GM12801 (cell line): ENCODE results near the gene PRKCA.

Source experiments
- TF ChIP-seq, protein P1 (sequence below): IDR thresholded peaks from one replicate; pipeline ENCODE4 v1.5.1; 2011; ENCODE audit warnings: control low read depth; ENCODE audit not compliant: insufficient read length; ENCODE audit errors: extremely low read depth

Gene PRKCA

DNA sequence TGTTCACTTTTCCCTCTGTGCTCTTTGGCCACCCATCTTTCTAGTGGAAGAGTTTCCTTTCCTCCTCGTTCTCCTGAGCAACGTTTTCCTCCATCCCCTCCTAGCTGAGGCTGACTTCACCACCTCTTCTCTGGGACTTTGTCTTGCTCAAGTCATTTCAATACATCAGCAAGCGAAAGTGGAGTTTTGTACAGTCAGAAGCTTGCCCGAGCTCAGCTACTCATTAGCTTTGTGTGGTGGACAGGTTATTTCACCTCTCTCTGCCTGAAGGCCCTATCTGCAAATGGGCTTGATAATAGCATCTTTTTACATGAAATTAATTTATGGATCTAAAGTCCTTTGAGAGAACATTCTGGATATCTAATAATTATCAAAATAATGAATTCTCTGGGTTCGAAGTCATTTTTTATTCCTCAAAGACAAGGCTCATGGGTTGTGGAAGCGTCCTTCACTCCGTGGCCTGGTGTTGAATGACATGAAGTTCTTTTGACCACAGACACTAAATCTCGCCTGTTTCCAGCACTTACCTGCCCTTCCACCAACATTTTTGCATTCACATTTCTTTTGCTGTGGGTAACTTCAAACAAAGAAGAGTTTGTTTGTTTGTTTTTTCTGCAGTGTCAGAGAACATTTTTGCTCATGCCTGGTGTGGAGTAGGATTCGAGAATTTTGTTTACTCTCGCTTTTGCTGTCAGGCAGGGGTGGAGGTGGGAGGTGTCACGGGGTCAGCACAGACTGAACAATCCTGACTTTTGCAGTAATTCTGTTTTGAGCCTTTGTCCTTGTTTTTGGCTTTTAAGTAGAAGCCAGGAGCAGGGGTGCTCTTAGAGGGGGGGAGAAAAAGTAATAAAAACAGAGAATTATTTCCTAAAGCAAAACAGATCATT lies 377.5 kb downstream of the PRKCA start:
- TF ChIP-seq, protein P1, sequence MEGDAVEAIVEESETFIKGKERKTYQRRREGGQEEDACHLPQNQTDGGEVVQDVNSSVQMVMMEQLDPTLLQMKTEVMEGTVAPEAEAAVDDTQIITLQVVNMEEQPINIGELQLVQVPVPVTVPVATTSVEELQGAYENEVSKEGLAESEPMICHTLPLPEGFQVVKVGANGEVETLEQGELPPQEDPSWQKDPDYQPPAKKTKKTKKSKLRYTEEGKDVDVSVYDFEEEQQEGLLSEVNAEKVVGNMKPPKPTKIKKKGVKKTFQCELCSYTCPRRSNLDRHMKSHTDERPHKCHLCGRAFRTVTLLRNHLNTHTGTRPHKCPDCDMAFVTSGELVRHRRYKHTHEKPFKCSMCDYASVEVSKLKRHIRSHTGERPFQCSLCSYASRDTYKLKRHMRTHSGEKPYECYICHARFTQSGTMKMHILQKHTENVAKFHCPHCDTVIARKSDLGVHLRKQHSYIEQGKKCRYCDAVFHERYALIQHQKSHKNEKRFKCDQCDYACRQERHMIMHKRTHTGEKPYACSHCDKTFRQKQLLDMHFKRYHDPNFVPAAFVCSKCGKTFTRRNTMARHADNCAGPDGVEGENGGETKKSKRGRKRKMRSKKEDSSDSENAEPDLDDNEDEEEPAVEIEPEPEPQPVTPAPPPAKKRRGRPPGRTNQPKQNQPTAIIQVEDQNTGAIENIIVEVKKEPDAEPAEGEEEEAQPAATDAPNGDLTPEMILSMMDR = no peak

DNA sequence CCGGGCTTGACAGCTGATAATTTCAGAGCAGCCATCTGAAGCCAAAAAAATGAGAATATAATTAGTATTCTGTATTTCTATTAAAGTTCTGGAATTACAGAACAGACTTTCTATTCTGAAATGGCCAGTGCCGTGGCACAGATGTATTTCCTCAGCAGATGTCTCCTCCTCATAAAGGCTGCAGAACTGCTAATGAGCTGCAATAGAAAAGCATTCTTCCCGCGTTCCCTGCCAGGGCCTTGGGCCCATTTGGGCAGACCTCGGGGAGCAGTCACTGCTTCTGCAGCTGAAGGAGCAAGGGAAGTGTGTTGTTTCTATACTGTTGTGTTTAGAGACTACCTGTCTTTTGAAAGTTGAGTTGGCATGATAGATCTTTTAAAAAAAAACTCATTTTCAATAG lies 379.9 kb downstream of the PRKCA start:
- TF ChIP-seq, protein P1 = no peak

DNA sequence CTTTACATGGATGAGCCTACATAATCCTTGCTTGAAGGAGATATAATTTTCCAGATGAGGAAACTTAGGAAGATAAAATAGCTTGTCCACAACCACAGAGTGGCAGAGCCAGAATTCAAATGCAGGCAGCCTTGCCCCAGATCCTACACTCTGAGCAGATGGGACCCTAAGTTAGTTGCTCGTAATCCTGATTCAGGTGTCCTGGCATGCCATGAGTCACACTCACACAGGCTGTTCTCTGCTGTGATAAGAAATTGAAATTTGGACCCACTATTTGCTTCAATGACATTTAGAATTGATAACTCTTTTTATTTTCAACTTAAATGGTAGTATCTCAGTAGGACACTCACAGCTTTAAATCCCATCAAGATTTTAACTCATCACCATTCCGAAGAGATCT lies 381.8 kb downstream of the PRKCA start:
- TF ChIP-seq, protein P1 = no peak

DNA sequence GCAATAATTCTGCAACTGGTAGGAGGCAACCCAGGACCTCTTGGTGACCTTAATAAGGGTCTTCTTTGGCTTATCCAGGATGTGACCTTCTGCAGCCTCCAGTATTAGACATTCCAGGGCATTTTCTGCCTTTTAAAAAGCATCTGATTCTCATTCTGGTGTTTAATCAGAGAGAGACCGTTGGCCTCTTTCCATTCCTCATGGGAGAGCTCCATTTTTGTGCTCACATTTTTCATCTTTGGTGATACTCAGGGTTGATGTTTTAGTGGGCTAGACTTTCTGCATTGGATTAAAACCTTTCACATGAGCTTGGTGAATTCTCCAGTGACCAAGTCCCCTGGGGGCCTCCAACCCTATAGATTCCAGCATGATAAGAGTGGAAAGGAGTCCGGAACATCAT lies 382.3 kb downstream of the PRKCA start:
- TF ChIP-seq, protein P1 = no peak

DNA sequence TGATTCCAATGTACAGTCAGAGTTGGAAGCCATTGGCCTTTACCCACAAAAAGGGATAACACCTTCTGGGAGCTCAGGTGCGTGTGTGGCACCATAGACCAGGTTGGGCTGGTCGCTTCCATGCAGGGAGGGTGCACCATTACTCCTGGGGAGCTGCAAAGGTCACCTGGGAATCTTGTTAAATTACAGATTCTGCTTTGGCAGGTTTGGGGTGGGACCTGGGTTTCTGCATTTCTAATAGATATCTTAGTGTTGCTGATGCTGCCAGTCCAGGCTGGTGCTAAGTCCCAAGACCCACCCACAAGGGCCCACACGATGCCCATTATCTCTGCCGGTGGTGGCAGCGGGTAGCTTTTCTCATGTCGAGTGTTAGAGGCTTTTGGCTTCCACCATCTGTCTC lies 384.2 kb downstream of the PRKCA start:
- TF ChIP-seq, protein P1 = no peak

DNA sequence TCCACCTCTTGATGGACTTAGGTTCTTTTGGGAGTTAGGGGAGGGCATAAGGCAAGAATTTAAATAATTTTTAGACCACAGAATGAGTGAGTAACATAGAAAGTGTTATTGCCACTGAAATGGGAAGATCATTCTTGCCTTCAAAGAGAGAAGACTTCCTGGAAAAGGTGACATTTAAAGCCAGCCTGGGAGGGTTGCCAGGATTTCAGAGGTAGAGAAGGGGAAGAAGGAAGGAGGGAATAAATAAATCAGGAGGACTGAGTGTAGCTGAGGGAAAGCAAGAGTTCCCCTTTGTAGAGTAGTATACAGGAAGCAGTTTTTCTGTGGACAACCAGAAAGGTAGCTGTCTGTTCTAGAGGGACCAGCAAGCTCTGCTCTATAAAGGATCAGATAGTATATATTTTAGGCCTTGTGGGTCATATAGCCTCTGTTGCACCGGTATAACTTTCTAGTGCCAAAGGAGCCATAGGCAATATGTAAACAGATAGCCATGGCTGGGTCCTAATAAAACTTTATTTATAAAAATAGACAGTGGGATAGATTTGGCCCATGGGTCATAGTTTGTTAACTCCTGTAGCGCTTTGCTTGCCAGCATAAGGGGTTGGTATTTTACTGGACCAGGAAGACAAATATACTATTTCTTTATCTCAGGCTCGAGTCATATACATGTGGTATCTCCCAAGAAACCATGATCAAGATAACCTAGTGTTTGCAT lies 385.3 kb downstream of the PRKCA start:
- TF ChIP-seq, protein P1 = no peak

DNA sequence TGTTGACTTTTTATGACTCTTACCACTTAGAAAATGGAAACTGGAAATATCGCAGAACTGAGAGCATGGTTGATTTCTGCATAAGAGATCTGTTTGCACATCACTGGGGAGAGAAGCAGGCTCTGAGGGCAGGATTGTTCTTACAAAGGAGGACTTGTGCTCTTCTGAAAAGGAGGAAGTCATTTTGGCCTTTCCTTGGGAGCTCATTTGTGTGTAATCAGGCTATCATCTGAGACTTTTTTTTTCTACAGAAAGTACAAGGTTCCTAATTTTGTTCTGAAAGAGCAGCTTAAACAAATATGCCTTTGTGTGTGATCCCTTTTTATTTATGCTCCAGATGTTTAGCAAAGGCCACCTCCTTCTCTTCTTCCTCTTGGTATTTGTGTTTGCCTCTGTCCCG lies 386.8 kb downstream of the PRKCA start:
- TF ChIP-seq, protein P1 = no peak
